Stomach smooth muscle (tissue), 2 donors: ENCODE results near the gene SGTA.

Experiments
- H3K27ac ChIP-seq: one replicate; pipeline ENCODE4 v1.7.0; 2013; ENCODE audit warnings: mild to moderate bottlenecking, low read length, inconsistent platforms
- H3K27me3 ChIP-seq, 2 donors: one replicate each; pipeline ENCODE4 v1.7.0; 2013; ENCODE audit warnings: low read length in 2 of 2; ENCODE audit not compliant: insufficient read depth in 2 of 2, control insufficient read depth in 1 of 2
- H3K36me3 ChIP-seq, 2 donors: one replicate each; pipeline ENCODE4 v1.7.0; 2013; ENCODE audit warnings: low read length in 2 of 2; ENCODE audit not compliant: control insufficient read depth in 2 of 2, insufficient read depth in 2 of 2
- H3K4me1 ChIP-seq: one replicate; pipeline ENCODE4 v1.7.0; 2013; ENCODE audit warnings: low read length; ENCODE audit not compliant: control insufficient read depth, insufficient read depth
- H3K4me3 ChIP-seq, 2 donors: one replicate each; pipeline ENCODE4 v1.7.0; 2013; ENCODE audit warnings: low read length in 2 of 2
- H3K9ac ChIP-seq, 2 donors: one replicate each; pipeline ENCODE4 v1.7.0; 2013; ENCODE audit warnings: low read length in 2 of 2, mild to moderate bottlenecking in 1 of 2
- H3K9me3 ChIP-seq, 2 donors: one replicate each; pipeline ENCODE4 v1.7.0; 2013; ENCODE audit warnings: low read length in 2 of 2; ENCODE audit not compliant: control insufficient read depth in 2 of 2
- donor health status: healthy.
- donor health status: Pancreatic carcinoma.

SGTA gene

DNA sequence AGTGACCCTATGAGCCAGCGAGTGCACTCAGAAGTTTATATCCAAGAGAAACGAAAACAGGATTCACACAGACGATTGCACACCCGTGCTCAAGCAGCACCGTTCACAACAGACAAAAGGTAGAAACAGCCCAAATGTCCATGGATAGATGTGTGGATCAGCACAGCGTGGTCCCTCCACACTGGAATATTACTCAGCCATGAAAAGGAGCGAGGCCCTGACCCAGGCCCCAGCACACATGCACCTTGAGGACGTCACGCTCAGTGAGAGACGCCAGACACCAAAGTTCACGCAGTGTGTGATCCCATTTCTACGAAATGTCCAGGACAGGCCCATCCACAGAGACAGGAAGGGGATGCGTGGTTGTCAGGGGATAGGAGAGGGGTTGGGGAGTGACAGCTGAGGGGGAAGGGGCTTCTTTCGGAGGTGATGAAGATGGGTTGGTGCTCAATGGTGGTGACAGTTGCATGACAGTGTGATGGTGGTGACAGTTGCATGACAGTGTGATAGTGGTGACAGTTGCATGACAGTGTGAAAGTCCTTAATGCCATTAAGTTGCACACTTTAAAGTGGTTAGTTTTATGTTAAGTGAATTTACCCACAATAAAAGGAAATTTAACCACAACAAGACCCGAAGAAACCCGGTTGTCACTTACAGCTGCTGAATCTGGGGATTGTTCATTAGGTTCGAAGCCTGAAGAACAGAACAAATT, 24.3 kb downstream of the SGTA start:
- no peak overlapping the region for H3K27ac ChIP-seq
- H3K9ac ChIP-seq, result no peak overlapping the region
- peaks cover 31 to 44% of the 10 kb centered on the region in 2 donors for H3K36me3 ChIP-seq
- H3K27me3 ChIP-seq, result no peaks in the 10 kb centered on the region
- H3K4me3 ChIP-seq, result no peak overlapping the region
- no peaks in the 10 kb centered on the region for H3K9me3 ChIP-seq
- H3K4me1 ChIP-seq, result no peaks in the 10 kb centered on the region

DNA sequence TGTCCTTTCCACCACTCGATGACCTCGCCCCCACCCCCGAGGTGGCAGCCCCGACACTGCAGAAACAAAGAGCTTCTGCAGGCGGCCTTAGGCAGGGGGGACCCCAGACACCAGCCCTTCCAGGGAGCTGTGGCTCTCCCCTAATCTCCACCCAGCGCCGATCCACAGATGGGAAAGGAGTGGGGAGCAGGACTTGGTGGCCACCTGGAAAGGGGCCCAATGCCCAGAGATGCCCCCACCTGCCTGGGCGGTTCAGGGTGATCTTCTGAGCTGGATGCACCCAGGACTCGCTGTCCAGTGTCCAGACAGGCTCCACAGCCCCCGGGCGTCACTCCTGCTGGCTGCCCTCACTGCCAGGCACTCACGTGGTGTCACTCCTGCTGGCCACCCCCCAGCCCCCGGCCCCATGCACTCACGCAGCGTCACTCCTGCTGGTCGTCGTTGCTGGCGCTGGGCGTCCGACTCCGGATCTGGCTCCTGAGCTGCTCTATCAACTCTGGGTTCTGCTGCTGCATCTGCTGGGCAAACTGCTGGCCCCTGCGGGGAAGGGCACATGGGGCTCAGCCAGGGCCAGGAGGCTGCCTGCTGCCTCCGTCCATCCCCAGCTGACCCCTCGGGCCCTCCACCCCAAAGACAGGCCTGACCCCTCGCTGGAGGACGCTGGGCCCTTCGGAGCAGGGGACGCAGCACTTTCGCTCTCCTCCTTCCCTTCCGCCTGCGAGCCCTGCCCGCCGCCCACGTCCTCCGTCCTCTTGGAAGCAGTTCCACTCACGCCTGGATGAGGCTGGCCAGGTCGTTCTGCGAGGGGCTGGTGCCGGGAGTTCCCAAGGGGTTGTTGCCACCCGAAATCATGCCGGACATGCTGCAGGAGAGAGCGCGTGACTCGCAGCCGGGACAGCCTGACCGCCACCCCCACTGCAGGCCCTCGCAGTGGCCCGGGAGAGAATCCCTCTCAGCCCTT, 25.9 kb downstream of the SGTA start:
- H3K9me3 ChIP-seq, result no peaks in the 10 kb centered on the region
- peaks cover 22 to 30% of the 10 kb centered on the region in 2 donors for H3K36me3 ChIP-seq

DNA sequence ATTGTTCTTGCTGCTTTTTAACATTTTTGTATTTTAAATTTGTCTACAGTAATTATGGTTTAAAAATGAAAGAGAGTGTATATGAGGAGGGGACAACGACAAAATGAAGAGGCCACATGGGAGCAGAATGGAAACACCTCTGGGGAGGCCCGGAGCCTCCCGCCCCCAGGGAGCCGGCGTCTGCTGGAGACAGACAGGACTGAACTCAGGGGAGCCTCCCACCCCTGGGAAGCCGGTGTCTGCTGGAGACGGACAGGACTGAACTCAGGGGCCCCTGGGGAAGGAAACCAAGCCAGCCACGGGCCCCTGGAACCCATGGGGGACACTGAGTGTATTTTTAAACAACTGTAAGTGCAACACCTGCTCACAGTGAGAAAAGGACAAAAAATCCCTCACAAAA, 26.6 kb downstream of the SGTA start:
- H3K36me3 ChIP-seq, result peaks cover 17 to 29% of the 10 kb centered on the region in 2 donors
- no peaks in the 10 kb centered on the region for H3K27me3 ChIP-seq
- H3K4me3 ChIP-seq, result no peak overlapping the region
- H3K4me1 ChIP-seq, result no peaks in the 10 kb centered on the region
- no peaks in the 10 kb centered on the region for H3K9me3 ChIP-seq
- no peak overlapping the region for H3K27ac ChIP-seq
- H3K9ac ChIP-seq, result no peak overlapping the region

More for the DNA sequence above, 25.9 kb downstream of the SGTA start:
- Histone ChIP-seq H3K27ac (no peak overlapping the region), H3K4me1 (no peaks in the 10 kb centered on the region), H3K4me3 (no peak overlapping the region), H3K27me3 (no peaks in the 10 kb centered on the region), H3K9ac (no peak overlapping the region)

DNA sequence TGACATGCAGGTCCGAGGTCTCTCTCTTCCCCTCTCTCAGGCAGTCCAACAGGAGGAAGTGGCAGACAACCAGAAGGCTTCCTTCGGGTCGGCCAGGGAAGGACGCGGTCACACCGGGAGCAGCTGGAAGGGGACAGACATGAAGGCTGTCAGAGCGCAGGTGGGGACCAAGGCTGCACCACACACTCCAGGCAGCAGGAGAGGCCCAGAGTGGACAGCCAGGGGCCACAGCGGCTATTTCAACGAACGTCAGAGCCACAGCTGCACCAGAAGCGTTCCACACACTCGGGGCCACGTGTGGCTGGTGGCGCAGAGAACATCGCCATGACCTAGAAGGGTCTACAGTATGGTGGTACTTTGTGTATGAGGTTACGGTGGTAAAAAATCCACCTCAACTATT, 27.3 kb downstream of the SGTA start:
- Histone ChIP-seq H3K4me3 (no peak overlapping the region), H3K4me1 (no peaks in the 10 kb centered on the region), H3K9ac (no peak overlapping the region), H3K36me3 (peaks cover 17 to 23% of the 10 kb centered on the region in 2 donors), H3K27me3 (no peaks in the 10 kb centered on the region), H3K27ac (no peak overlapping the region), H3K9me3 (no peaks in the 10 kb centered on the region)

DNA sequence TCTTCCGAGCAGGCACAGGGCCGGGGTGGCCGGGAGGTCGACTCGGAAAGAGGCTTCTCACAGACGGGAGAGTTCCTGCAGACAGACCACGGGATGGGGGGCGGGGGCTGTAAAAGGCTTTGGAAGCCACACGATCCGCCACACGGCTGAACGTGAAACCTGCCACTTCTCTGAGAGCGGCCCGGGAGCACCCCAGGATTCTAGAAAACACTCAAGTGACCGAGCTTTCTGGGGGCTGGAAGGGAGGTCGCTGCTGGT, 27.7 kb downstream of the SGTA start:
- H3K4me3 ChIP-seq, result no peak overlapping the region
- H3K27me3 ChIP-seq, result no peaks in the 10 kb centered on the region
- peaks cover 14 to 23% of the 10 kb centered on the region in 2 donors for H3K36me3 ChIP-seq
- H3K4me1 ChIP-seq, result no peaks in the 10 kb centered on the region
- no peak overlapping the region for H3K9ac ChIP-seq
- no peaks in the 10 kb centered on the region for H3K9me3 ChIP-seq
- H3K27ac ChIP-seq, result no peak overlapping the region

DNA sequence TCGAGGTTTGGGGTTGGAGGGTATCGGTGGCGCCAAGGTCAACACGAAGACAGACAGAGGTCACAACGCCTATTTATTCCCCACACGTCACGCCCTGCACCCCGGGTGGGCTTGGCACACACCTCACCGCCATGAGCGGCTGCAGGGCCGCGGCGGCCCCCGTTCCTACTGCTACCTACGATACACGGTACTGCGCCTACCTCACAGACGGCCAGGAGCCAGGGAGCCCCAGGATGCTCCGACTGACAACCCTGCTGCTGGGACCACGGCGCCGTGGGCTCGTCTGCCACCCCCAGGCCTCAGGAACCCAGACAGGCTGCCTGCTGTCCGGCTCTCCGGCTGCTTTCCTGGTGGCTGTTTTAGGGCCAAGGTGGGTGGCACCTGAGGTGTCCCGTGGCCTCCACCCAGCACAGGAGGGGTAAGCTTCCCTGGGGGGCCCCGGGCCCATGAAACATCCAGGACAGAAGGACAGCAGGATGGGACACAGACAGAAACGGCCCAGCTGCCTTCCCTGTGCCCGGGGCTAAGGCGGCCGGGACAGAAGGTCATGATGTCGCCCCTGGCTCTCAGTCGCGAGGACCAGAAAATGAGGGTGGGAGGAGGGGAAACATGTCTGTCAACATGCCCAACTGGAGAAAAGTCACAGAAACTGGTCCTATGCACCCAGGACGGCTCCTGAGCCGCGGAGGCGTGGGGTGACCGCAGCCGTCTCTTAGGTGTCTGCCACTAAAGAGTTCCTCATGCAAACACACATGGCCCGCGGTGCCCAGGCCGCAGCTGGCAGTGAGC, 28.2 kb downstream of the SGTA start:
- Histone ChIP-seq H3K27ac (no peak overlapping the region), H3K27me3 (no peaks in the 10 kb centered on the region), H3K9me3 (no peaks in the 10 kb centered on the region), H3K4me1 (no peaks in the 10 kb centered on the region), H3K9ac (no peak overlapping the region), H3K4me3 (no peak overlapping the region), H3K36me3 (peaks cover 13 to 23% of the 10 kb centered on the region in 2 donors)

DNA sequence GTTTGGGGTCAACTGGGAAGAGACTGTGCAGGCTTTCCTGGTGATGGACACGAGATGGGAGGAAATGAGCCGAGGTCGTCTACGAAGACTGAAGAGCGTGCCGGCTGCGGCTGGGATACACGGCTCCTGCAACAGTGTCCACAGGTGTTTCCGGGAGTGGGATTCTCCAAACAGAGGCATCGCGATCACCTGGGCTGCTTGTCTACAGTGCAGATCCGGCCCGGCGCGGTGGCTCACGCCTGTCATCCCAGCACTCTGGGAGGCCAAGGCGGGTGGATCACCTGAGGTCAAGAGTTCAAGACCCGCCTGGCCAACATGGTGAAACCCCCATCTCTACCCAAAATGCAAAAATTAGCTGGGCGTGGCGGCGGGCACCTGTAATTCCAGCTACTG, 31.6 kb downstream of the SGTA start:
- no peak overlapping the region for H3K27ac ChIP-seq

DNA sequence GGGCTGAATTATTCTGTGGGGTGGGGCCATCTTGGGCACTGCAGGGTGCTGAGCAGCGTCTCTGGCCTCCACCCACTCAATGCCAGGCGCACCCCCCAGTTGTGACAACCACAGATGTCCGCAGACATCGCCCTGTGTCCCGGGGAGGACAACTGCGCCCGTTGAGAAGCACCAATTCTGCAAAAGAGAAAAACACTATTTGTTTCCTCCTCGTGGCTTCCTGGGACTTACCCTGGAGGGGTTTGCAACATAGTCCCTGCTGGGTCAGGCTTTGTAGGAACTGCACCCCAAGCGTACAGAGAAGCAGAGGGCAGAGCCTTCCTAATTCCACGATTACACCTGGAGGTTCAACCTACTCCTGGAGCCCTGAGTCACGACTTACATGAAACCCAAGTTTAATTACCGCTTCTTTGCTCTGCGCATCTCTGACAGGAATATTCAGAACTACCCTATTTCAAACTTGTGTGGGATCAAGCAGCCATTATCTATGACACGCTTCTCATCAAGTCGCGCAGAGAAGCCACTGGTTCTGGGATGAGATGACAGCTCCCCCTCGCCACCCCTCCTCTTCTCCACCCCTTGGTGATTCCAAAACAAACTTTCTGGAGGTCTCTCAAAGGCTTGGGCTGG, 32.1 kb downstream of the SGTA start:
- Histone ChIP-seq H3K4me3 (no peak overlapping the region), H3K27me3 (no peaks in the 10 kb centered on the region), H3K9me3 (no peaks in the 10 kb centered on the region), H3K36me3 (peaks cover 4 to 14% of the 10 kb centered on the region in 2 donors), H3K4me1 (peaks cover 4% of the 10 kb centered on the region), H3K27ac (no peak overlapping the region), H3K9ac (no peak overlapping the region)

More for the DNA sequence above, 31.6 kb downstream of the SGTA start:
- H3K9me3 ChIP-seq, result no peaks in the 10 kb centered on the region
- no peaks in the 10 kb centered on the region for H3K27me3 ChIP-seq
- H3K4me3 ChIP-seq, result no peak overlapping the region
- H3K4me1 ChIP-seq, result peaks cover 4% of the 10 kb centered on the region
- peaks cover 4 to 14% of the 10 kb centered on the region in 2 donors for H3K36me3 ChIP-seq
- no peak overlapping the region for H3K9ac ChIP-seq

DNA sequence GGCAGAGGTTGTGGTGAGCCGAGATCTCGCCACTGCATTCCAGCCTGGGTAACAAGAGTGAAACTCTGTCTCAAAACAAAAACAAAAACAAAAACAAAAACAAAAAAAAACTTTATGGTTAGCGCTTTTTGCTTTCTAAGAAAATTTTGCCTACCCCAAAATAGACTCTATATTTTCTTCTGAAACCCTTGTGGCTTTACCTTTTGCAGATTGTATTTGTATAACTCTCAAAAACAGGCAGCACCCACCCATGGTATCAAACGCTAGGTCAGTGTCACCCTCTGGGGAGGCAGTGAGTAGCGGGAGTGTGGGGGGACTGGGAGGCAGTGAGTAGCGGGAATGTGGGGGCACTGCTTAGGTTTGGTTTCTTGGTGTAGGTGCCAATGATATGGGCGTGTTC, 35.7 kb downstream of the SGTA start:
- Histone ChIP-seq H3K9ac (no peak overlapping the region), H3K27ac (no peak overlapping the region), H3K4me3 (no peak overlapping the region), H3K36me3 (no peaks in the 10 kb centered on the region), H3K27me3 (peaks cover 0 to 3% of the 10 kb centered on the region in 2 donors), H3K9me3 (no peaks in the 10 kb centered on the region), H3K4me1 (peaks cover 4% of the 10 kb centered on the region)

DNA sequence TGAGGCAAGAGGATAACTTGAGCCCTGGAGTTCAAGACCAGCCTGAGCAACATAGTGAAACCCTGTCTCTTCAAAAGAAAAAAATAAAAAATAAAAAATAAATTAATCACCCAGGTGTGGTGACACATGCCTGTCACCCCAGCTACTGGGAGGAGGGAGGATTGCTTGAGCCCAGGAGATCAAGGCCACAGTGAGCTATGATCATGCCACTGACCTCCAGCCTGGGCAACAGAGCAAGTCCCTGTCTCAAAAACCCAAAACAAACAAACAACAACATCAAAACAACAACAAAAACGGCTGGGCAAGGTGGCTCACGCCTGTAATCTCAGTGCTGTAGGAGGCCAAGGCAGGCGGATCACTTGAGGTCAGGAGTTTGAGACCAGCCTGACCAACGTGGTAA, 39.0 kb downstream of the SGTA start:
- H3K4me3 ChIP-seq, result no peak overlapping the region
- peaks cover 0 to 3% of the 10 kb centered on the region in 2 donors for H3K27me3 ChIP-seq
- H3K36me3 ChIP-seq, result no peaks in the 10 kb centered on the region
- no peak overlapping the region for H3K9ac ChIP-seq
- H3K4me1 ChIP-seq, result peaks cover 9% of the 10 kb centered on the region
- no peak overlapping the region for H3K27ac ChIP-seq
- H3K9me3 ChIP-seq, result no peaks in the 10 kb centered on the region
